ENCODE measurements around the gene DGUOK. TPM values are rescaled to one million over a fixed set of nuclear protein-coding genes. Genes with fewer than 3 reads are reported as not detected.

Gene DGUOK
- total RNA-seq, 1 donor from 2014 or later: 66.8 TPM

DNA sequence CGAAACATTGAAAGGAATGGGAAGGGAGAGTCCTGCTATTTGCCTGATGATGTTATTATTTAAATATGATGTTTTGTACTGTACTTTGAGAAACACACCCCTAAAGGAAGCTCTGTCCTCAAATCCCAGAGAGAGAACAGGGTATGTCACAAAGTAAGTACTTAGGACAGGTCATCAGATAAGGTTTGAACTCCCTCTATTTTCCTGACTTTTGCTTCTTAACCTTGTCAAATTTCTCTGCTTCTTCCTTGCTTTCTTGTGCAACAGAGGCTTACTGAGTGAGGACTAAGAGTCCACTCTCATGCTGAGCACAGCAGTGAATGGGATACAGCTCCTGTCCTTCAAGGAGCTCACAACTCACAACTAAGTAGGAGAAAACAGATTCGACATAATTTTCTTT lies 3.7 kb downstream of the DGUOK start:
- TF ChIP-seq, protein P1, sequence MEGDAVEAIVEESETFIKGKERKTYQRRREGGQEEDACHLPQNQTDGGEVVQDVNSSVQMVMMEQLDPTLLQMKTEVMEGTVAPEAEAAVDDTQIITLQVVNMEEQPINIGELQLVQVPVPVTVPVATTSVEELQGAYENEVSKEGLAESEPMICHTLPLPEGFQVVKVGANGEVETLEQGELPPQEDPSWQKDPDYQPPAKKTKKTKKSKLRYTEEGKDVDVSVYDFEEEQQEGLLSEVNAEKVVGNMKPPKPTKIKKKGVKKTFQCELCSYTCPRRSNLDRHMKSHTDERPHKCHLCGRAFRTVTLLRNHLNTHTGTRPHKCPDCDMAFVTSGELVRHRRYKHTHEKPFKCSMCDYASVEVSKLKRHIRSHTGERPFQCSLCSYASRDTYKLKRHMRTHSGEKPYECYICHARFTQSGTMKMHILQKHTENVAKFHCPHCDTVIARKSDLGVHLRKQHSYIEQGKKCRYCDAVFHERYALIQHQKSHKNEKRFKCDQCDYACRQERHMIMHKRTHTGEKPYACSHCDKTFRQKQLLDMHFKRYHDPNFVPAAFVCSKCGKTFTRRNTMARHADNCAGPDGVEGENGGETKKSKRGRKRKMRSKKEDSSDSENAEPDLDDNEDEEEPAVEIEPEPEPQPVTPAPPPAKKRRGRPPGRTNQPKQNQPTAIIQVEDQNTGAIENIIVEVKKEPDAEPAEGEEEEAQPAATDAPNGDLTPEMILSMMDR (IDR thresholded peaks at IDR 0.05; ENCODE audit: insufficient read depth, low read length, poor library complexity, severe bottlenecking): no peak
- H3K4me3 ChIP-seq (ENCODE audit: low read depth, low read length): no peak overlapping the region
- no peaks in the 10 kb centered on the region for H3K36me3 ChIP-seq (ENCODE audit: control insufficient read depth, insufficient read depth, low read length)
- DNase-seq (ENCODE audit: low read depth): no peak
- H3K27me3 ChIP-seq (ENCODE audit: control insufficient read depth, insufficient read depth, low read length): no peaks in the 10 kb centered on the region

DNA sequence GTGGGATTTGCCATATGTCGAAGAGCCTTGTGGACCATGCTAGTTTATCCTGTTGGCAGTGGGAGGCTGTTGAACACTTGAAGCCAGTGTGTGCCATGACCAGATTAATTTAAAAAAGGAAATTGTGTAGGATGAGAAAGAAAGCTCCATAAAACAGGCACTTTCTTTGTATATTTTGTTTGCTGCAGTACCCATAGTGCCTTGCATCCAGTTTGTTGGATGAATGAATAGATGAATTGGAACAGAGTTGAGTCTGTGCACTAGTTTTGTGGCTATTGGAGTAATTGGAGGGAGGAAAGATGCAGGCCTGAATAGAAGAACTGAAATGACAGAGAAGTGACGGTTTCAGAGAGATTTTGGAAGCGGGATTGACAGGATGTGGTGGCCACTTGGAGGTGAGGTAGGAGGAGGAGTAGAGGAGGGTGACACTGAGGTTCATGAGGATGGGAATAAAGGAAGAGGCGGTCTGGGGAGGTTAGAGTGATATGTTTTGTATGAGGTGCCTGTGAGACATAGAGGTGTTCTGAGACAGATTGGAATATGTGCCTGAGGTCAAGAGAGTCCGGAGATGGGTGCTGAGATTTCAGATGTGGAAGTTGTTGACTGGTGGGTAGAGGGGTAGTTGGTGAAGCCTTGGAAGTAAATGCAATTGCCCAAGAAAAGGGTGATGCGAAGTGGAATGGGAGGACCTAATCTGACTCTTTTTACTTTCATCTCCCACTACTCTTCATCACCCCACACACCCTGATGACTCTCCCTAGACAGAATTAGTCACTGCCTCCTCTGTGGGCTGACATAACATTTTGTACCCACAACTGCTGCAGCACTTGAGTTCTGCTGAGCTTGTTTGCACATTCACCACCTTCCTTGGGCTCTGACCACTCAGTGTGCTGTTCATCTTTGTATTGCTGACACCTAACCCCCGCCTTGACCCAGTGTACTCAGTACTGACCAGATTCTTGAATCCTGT lies 5.1 kb downstream of the DGUOK start:
- no peak for DNase-seq (ENCODE audit: low read depth)

DNA sequence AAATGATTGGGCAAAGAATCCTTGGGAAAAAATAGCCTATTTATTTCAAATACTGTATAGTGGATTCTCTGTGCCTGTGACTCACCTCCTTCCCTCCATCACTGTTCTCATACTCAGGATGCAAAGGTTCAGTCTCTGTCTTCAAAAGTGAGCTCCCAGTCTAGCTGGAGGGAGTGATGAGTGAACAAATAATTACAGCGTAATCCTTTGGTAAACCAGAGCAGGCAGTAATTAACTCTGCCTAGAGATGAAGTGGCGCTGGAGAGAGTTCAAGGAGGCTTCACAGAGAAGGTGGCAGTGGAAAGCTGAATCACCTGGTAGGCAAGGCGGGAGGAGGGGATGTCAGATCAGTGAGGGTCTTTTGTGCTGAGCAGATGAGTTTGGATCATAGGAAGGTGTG lies 6.5 kb downstream of the DGUOK start:
- H3K4me3 ChIP-seq (ENCODE audit: low read depth, low read length): no peak overlapping the region
- TF ChIP-seq, protein P1 (IDR thresholded peaks at IDR 0.05; ENCODE audit: insufficient read depth, low read length, poor library complexity, severe bottlenecking): no peak
- DNase-seq (ENCODE audit: low read depth): no peak
- H3K36me3 ChIP-seq (ENCODE audit: control insufficient read depth, insufficient read depth, low read length): no peaks in the 10 kb centered on the region
- H3K27me3 ChIP-seq (ENCODE audit: control insufficient read depth, insufficient read depth, low read length): no peaks in the 10 kb centered on the region

More for the DNA sequence above, 5.1 kb downstream of the DGUOK start:
- H3K36me3 ChIP-seq (ENCODE audit: control insufficient read depth, insufficient read depth, low read length): no peaks in the 10 kb centered on the region
- no peak overlapping the region for H3K4me3 ChIP-seq (ENCODE audit: low read depth, low read length)
- TF ChIP-seq, protein P1 (IDR thresholded peaks at IDR 0.05; ENCODE audit: insufficient read depth, low read length, poor library complexity, severe bottlenecking): no peak
- H3K27me3 ChIP-seq (ENCODE audit: control insufficient read depth, insufficient read depth, low read length): no peaks in the 10 kb centered on the region

DNA sequence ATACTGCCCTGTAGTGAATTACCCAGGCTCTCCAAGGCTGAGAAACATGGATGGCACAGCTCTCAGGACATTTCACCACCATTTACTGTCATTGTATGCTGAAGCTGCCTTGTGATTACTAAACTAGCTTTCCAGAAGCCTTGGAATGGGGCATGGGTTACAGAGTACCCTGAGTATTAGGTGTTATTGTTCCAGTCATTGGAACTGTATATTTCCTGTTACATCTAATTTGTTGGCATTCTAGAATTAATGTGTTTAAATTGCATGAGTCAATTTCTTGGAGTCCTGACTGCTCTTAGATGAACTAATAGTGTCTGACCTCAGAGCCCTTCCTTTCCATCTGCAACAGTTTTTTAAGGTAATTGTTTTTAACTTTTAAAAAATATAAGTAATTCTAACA lies 9.0 kb downstream of the DGUOK start:
- DNase-seq (ENCODE audit: low read depth): no peak
- Histone ChIP-seq H3K4me3 (ENCODE audit: low read depth, low read length) (no peak overlapping the region), H3K36me3 (ENCODE audit: control insufficient read depth, insufficient read depth, low read length) (no peaks in the 10 kb centered on the region), H3K27me3 (ENCODE audit: control insufficient read depth, insufficient read depth, low read length) (no peaks in the 10 kb centered on the region)
- TF ChIP-seq, protein P1 (IDR thresholded peaks at IDR 0.05; ENCODE audit: insufficient read depth, low read length, poor library complexity, severe bottlenecking): no peak

DNA sequence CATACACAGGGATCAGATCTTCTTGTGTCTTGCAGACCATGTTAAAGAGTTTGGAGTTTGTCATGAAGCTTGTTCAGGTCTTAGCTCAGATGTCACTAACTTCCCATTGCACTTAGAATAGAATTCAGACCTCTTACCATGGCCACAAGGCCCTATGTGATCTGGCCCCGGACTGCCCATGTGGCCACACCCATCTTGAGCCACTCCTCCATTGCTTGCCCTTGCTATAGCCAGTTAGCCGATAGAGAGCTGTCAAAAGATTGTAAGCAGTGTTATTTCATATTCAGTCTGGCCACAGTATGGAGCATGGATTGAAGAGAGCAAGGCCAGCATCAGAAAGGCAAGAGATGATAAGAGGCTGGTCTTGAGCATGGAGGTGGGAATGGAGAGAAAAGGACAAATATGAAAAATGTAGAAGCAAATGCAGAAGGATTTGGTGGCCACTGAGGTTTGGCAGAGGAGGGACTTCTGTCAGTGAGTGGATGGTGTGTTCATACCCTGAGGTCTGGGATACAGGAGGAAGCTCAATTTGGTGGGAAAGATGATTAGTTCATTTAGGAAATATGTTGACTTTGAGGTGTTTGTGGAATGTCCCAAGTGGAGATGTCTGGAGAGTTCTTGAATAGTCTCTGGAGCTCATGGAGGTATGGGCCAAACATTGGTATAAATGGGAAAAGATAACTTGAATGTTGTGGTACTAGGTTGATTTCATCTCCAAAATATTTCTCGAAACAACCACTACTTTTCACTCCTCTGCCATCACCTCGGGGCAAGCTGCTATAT lies 10.6 kb downstream of the DGUOK start:
- Histone ChIP-seq H3K36me3 (ENCODE audit: control insufficient read depth, insufficient read depth, low read length) (no peaks in the 10 kb centered on the region), H3K27me3 (ENCODE audit: control insufficient read depth, insufficient read depth, low read length) (no peaks in the 10 kb centered on the region), H3K4me3 (ENCODE audit: low read depth, low read length) (no peak overlapping the region)
- TF ChIP-seq, protein P1 (IDR thresholded peaks at IDR 0.05; ENCODE audit: insufficient read depth, low read length, poor library complexity, severe bottlenecking): no peak
- DNase-seq (ENCODE audit: low read depth): no peak

Measured in kidney epithelial cell (primary cell).